SK-N-SH (cell line): ENCODE measurements around the gene TIE1. TPM values are rescaled to one million over a fixed set of nuclear protein-coding genes. Genes with fewer than 3 reads are reported as not detected.
A peak's percentile ranks its signal among the peaks of the same experiment; 100 is the strongest.

Experiments
- CTCF ChIA-PET: fragments of 300-600, 350-600 bp; formaldehyde crosslinking; extraction: SDS; loops from one replicate; lab custom pipeline; 2021; lab: Yijun Ruan, JAX
- POLR2A ChIA-PET: fragments of 350-600 bp; sonication (Branson Sonifier 250); formaldehyde crosslinking; extraction: SDS; loops from one replicate; lab custom pipeline; 2020; ENCODE audit warnings: antibody characterized with exemption, inconsistent platforms; lab: Yijun Ruan, JAX
- DNase-seq: peaks from one replicate; pipeline ENCODE4 v3.0.0; 2012
- H2AFZ ChIP-seq: fragments of 200-600 bp; sonication (generic); 2 replicates; pipeline ENCODE4 v1.8.1; 2016; ENCODE audit warnings: antibody characterized with exemption, mild to moderate bottlenecking, low read depth
- H3F3A ChIP-seq: fragments of 200-600 bp; sonication (generic); replicated peaks from 2 replicates; pipeline ENCODE3; 2016; ENCODE audit warnings: antibody characterized with exemption, mild to moderate bottlenecking; ENCODE audit not compliant: insufficient read depth
- H3K27ac ChIP-seq, 2 experiments: fragments of 200-500 bp in 1 of 2; fragments of 200-600 bp in 1 of 2; sonication (Bioruptor generic) in 1 of 2; sonication (generic), shearing (Covaris generic) in 1 of 2; 2 replicates each; pipeline versions ENCODE4 v1.5.1 to v1.6.1; 2014 to 2016; ENCODE audit warnings: low read depth in 2 of 2, inconsistent platforms in 1 of 2, low read length in 1 of 2, mild to moderate bottlenecking in 1 of 2, mixed read lengths in 1 of 2
- H3K27me3 ChIP-seq: fragments of 200-600 bp; sonication (generic), shearing (Covaris generic); 2 replicates; pipeline ENCODE4 v1.6.1; 2016; ENCODE audit warnings: mixed run types; ENCODE audit not compliant: insufficient read depth
- H3K36me3 ChIP-seq, 2 experiments: fragments of 200-500 bp in 1 of 2; fragments of 200-600 bp in 1 of 2; sonication (Bioruptor generic) in 1 of 2; sonication (generic) in 1 of 2; replicated peaks in 1 of 2; 2 replicates each; pipeline versions ENCODE3 to v1.5.1; 2014 to 2016; ENCODE audit warnings: low read length in 1 of 2, mild to moderate bottlenecking in 1 of 2; ENCODE audit not compliant: insufficient read depth in 2 of 2, control insufficient read depth in 1 of 2
- H3K4me1 ChIP-seq, 2 experiments: fragments of 200-500 bp in 1 of 2; fragments of 200-600 bp in 1 of 2; sonication (Bioruptor generic) in 1 of 2; sonication (generic), shearing (Covaris generic) in 1 of 2; 2 replicates each; pipeline versions ENCODE4 v1.5.1 to v1.6.1; 2014 to 2016; ENCODE audit warnings: low read depth in 1 of 2, low read length in 1 of 2, mixed run types in 1 of 2; ENCODE audit not compliant: insufficient read depth in 2 of 2, control insufficient read depth in 1 of 2
- H3K4me2 ChIP-seq: fragments of 200-600 bp; sonication (generic), shearing (Covaris generic); 2 replicates; pipeline ENCODE4 v1.6.1; 2017; ENCODE audit warnings: mixed run types
- H3K4me3 ChIP-seq, 2 experiments: fragments of 200-500 bp in 1 of 2; fragments of 200-600 bp in 1 of 2; sonication (Bioruptor generic) in 1 of 2; sonication (generic), shearing (Covaris generic) in 1 of 2; 2 replicates each; pipeline versions ENCODE4 v1.5.1 to v1.8.1; 2014 to 2016; ENCODE audit warnings: low read depth in 2 of 2, inconsistent platforms in 1 of 2, low read length in 1 of 2, mild to moderate bottlenecking in 1 of 2, mixed read lengths in 1 of 2, moderate library complexity in 1 of 2
- H3K79me2 ChIP-seq: fragments of 200-600 bp; sonication (generic); 2 replicates; pipeline ENCODE4 v1.8.1; 2017; ENCODE audit warnings: mild to moderate bottlenecking; ENCODE audit not compliant: insufficient read depth
- H3K9ac ChIP-seq: fragments of 200-600 bp; sonication (generic); 2 replicates; pipeline ENCODE4 v1.6.1; 2017; ENCODE audit warnings: mixed run types
- H3K9me2 ChIP-seq: fragments of 200-600 bp; sonication (generic); 2 replicates; pipeline ENCODE4 v1.6.1; 2017; ENCODE audit warnings: mixed run types
- H3K9me3 ChIP-seq: fragments of 200-600 bp; sonication (generic); 2 replicates; pipeline ENCODE4 v1.6.1; 2017; ENCODE audit warnings: mixed run types, mild to moderate bottlenecking, moderate library complexity
- H4K20me1 ChIP-seq: fragments of 200-600 bp; sonication (generic); 2 replicates; pipeline ENCODE4 v1.6.1; 2017; ENCODE audit warnings: mild to moderate bottlenecking, mixed run types; ENCODE audit not compliant: insufficient read depth
- CHD2 ChIP-seq: fragments of 150-350 bp; IDR thresholded peaks from 2 replicates; pipeline ENCODE4 v1.6.1; 2018; ENCODE audit warnings: low read length; ENCODE audit not compliant: partially characterized antibody
- ELF1 ChIP-seq: IDR thresholded peaks from 2 replicates; pipeline ENCODE4 v1.4.0; 2012
- EZH2phosphoT487 ChIP-seq: fragments of 200-600 bp; sonication (generic); IDR thresholded peaks from 2 replicates; pipeline ENCODE4 v1.6.1; 2017; ENCODE audit warnings: low read depth, mixed run types, mild to moderate bottlenecking, antibody characterized with exemption, moderate library complexity, borderline replicate concordance
- FOSL2 ChIP-seq: IDR thresholded peaks from 2 replicates; pipeline ENCODE4 v1.4.0; 2012; ENCODE audit warnings: low read depth, mild to moderate bottlenecking, moderate library complexity, borderline replicate concordance
- FOXM1 ChIP-seq: IDR thresholded peaks from 2 replicates; pipeline ENCODE4 v1.4.0; 2012; ENCODE audit warnings: low read depth, mild to moderate bottlenecking
- GABPA ChIP-seq: IDR thresholded peaks from 2 replicates; pipeline ENCODE4 v1.4.0; 2012; ENCODE audit warnings: low read depth, mild to moderate bottlenecking
- GATA2 ChIP-seq: sonication (generic); formaldehyde crosslinking; IDR thresholded peaks from 2 replicates; pipeline ENCODE4 v1.5.0; 2020; ENCODE audit warnings: mild to moderate bottlenecking, missing genetic modification reagents
- JUND ChIP-seq: IDR thresholded peaks from 2 replicates; pipeline ENCODE4 v1.4.0; 2012
- MEF2A ChIP-seq: IDR thresholded peaks from 2 replicates; pipeline ENCODE4 v1.4.0; 2012; ENCODE audit warnings: low read depth, borderline replicate concordance
- MXI1 ChIP-seq: IDR thresholded peaks from 2 replicates; pipeline ENCODE4 v1.6.1; 2012; ENCODE audit warnings: mild to moderate bottlenecking, low read depth, low read length, improper control_type of control experiment
- POLR2AphosphoS5 ChIP-seq: IDR thresholded peaks from 2 replicates; pipeline ENCODE4 v1.6.1; 2012; ENCODE audit warnings: low read depth, low read length
- RFX5 ChIP-seq: IDR thresholded peaks from 2 replicates; pipeline ENCODE4 v1.6.1; 2012; ENCODE audit warnings: mild to moderate bottlenecking, improper control_type of control experiment, low read length
- TAF1 ChIP-seq: IDR thresholded peaks from 2 replicates; pipeline ENCODE4 v1.6.1; 2012; ENCODE audit warnings: low read depth, mild to moderate bottlenecking, low read length, moderate library complexity, borderline replicate concordance
- TCF12 ChIP-seq: IDR thresholded peaks from 2 replicates; pipeline ENCODE4 v1.4.0; 2012
- YY1 ChIP-seq: IDR thresholded peaks from 2 replicates; pipeline ENCODE4 v1.4.0; 2012; ENCODE audit warnings: low read depth, mild to moderate bottlenecking
- WGBS: methylation state at CpG from one replicate; pipeline ENCODE4 v1.1.6; 2017; ENCODE audit warnings: low lambda C conversion rate; 5-methylcytosine and 5-hydroxymethylcytosine counted together
- polyA plus RNA-seq, 3 experiments: library from polyadenylated mRNA; depleted of rRNA; stranded (reverse); fragments of >200 nt; gene quantifications; 2 replicates each; pipeline ENCODE4 v1.2.3, GENCODE V29; 2012
- TF ChIP-seq, protein P1 (sequence below): IDR thresholded peaks from 2 replicates; pipeline ENCODE4; 2012
- TF ChIP-seq, protein P2 (sequence below): IDR thresholded peaks from 2 replicates; pipeline ENCODE4 v1.6.1; 2012; ENCODE audit warnings: mild to moderate bottlenecking, low read depth, low read length, moderate library complexity
- TF ChIP-seq, protein P3 (sequence below): IDR thresholded peaks from 2 replicates; pipeline ENCODE4 v1.4.0; 2012; ENCODE audit warnings: low read depth

Gene TIE1
- polyA plus RNA-seq, 1 of the 3 experiments (the other 2 are of a cell fraction) = 1.6 TPM

DNA sequence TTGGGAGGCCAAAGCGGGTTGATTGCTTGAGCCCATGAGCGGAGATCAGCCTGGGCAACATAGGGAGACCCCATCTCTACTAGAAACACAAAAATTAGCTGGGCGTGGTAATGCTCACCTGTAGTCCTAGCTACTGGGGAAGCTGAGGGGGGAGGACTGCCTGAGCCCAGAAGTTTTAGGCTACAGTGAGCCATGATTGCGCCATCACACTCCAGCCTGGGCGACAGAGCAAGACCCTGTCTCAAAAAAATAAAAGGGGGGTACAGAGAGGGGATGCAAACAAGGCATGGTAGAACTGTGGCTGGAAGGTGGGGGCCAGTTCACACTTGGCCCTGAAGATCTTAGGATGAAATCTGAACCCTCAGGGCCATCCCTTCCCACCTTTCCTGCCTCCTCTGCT is 14.2 kb upstream of the TIE1 start (continued):
- TF ChIP-seq, protein P1, sequence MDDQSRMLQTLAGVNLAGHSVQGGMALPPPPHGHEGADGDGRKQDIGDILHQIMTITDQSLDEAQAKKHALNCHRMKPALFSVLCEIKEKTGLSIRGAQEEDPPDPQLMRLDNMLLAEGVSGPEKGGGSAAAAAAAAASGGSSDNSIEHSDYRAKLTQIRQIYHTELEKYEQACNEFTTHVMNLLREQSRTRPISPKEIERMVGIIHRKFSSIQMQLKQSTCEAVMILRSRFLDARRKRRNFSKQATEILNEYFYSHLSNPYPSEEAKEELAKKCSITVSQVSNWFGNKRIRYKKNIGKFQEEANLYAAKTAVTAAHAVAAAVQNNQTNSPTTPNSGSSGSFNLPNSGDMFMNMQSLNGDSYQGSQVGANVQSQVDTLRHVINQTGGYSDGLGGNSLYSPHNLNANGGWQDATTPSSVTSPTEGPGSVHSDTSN = no peak
- TF ChIP-seq FOSL2 (no peak), RFX5 (no peak), ELF1 (no peak), MXI1 (no peak)

DNA sequence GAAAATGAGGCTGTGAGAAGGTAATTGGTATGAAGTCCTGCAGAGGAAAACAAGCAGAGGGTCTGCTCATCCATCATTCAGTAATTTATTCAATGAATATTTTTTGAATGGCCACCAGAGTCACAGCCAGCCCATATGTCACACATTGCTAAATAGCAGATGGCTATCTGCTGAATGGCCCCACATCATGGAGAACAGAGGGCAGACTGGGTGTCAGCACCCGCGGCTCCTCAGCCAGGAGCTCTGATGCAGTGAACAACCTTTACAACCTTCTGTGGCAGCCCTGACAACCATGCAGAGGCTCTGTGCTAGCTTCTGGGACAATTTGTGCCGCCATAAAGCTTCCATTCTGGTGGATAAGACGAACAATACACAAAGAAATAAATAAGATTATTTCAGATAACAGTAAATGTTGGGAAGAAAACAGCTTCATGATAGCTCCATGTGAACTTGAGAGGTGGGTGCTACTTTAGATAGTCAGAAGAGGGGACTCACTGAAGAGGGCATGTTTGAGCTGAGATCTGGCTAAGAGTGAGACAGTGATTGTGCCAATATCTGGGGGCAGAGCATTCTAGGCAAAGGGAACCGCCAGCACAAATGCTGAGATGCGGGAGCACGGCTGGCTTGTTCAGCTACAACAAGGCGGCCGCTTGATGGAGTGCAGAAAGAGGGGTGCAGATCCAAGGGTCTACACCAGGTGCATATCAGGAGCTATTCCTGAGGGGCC is 12.6 kb upstream of the TIE1 start:
- H4K20me1 ChIP-seq = no peaks in the 10 kb centered on the region
- no peak for TF ChIP-seq TCF12
- TF ChIP-seq JUND = no peak
- TF ChIP-seq, protein P2, sequence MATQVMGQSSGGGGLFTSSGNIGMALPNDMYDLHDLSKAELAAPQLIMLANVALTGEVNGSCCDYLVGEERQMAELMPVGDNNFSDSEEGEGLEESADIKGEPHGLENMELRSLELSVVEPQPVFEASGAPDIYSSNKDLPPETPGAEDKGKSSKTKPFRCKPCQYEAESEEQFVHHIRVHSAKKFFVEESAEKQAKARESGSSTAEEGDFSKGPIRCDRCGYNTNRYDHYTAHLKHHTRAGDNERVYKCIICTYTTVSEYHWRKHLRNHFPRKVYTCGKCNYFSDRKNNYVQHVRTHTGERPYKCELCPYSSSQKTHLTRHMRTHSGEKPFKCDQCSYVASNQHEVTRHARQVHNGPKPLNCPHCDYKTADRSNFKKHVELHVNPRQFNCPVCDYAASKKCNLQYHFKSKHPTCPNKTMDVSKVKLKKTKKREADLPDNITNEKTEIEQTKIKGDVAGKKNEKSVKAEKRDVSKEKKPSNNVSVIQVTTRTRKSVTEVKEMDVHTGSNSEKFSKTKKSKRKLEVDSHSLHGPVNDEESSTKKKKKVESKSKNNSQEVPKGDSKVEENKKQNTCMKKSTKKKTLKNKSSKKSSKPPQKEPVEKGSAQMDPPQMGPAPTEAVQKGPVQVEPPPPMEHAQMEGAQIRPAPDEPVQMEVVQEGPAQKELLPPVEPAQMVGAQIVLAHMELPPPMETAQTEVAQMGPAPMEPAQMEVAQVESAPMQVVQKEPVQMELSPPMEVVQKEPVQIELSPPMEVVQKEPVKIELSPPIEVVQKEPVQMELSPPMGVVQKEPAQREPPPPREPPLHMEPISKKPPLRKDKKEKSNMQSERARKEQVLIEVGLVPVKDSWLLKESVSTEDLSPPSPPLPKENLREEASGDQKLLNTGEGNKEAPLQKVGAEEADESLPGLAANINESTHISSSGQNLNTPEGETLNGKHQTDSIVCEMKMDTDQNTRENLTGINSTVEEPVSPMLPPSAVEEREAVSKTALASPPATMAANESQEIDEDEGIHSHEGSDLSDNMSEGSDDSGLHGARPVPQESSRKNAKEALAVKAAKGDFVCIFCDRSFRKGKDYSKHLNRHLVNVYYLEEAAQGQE = no peak
- no peak for TF ChIP-seq GATA2
- TF ChIP-seq MEF2A = no peak
- no peak for TF ChIP-seq CHD2
- TF ChIP-seq FOSL2 = no peak
- TF ChIP-seq POLR2AphosphoS5 = no peak
- TF ChIP-seq, protein P1 = no peak
- TF ChIP-seq FOXM1 = no peak
- TF ChIP-seq GABPA = no peak
- no peak for TF ChIP-seq YY1
- TF ChIP-seq TAF1 = no peak
- no peak for TF ChIP-seq RFX5
- TF ChIP-seq, protein P3, sequence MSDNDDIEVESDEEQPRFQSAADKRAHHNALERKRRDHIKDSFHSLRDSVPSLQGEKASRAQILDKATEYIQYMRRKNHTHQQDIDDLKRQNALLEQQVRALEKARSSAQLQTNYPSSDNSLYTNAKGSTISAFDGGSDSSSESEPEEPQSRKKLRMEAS = no peak
- TF ChIP-seq EZH2phosphoT487 = no peak
- TF ChIP-seq, all 33 proteins: peak for 0
- CTCF ChIA-PET = interaction anchor here (0.9 to 1.7 kb wide), 4 partner anchors 11 to 126 kb away, joined by 3 to 5 read pairs (median 3); no protein-coding TSS in a partner anchor
- Histone ChIP-seq H2AFZ (no peak overlapping the region), H3K4me2 (no peak overlapping the region), H3K27ac (no peak overlapping the region), H3K9ac (no peak overlapping the region), H3F3A (no peaks in the 10 kb centered on the region), H3K4me3 (no peak overlapping the region), H3K79me2 (no peaks in the 10 kb centered on the region), H3K9me3 (no peaks in the 10 kb centered on the region), H3K4me1 (no peaks in the 10 kb centered on the region; a peak in 1 of 4 replicates), H3K36me3 (no peaks in the 10 kb centered on the region), H3K9me2 (no peaks in the 10 kb centered on the region), H3K27me3 (peaks cover 20% of the 10 kb centered on the region; the same call in 1 of the 2 replicates)
- peak; percentile 48 for DNase-seq
- WGBS = 60% methylated on average over 9 of the region's 9 CpGs
- POLR2A ChIA-PET = no interaction called here
